HEK293 (cell line): ENCODE data around the gene LAYN.

Experiments
- CTCF ChIA-PET: fragments of 350-600 bp; formaldehyde crosslinking; extraction: SDS; loops from one replicate; lab custom pipeline; 2021; ENCODE audit warnings: antibody characterized with exemption; lab: Yijun Ruan, JAX
- POLR2A ChIA-PET: fragments of 300-600 bp; formaldehyde crosslinking; extraction: SDS; loops from one replicate; lab custom pipeline; 2020; ENCODE audit warnings: antibody characterized with exemption, inconsistent platforms; lab: Yijun Ruan, JAX
- H3K27ac ChIP-seq: fragments of 200-500 bp; sonication (Bioruptor generic); 2 replicates; pipeline ENCODE4 v1.5.1; 2014; ENCODE audit warnings: low read depth, low read length, control low read depth, inconsistent platforms; ENCODE audit errors: extremely low read depth
- H3K36me3 ChIP-seq, 2 experiments: fragments of 200-500 bp in 1 of 2; sonication (Bioruptor generic) in 1 of 2; 1 replicate in 1 of 2; 2 replicates in 1 of 2; pipeline ENCODE4 v1.5.1; 2014 to 2017; ENCODE audit warnings: inconsistent platforms in 2 of 2, low read length in 2 of 2; ENCODE audit not compliant: control insufficient read depth in 2 of 2, insufficient read depth in 1 of 2
- H3K4me1 ChIP-seq: fragments of 200-500 bp; sonication (Bioruptor generic); 2 replicates; pipeline ENCODE4 v1.5.1; 2014; ENCODE audit warnings: mild to moderate bottlenecking, low read length, inconsistent platforms; ENCODE audit not compliant: control insufficient read depth, insufficient read depth
- H3K4me3 ChIP-seq: 2 replicates; pipeline ENCODE4 v1.5.1; 2011; ENCODE audit warnings: low read depth, mild to moderate bottlenecking, control low read depth, low read length, moderate library complexity
- H3K9me3 ChIP-seq: fragments of 200-500 bp; sonication (Bioruptor generic); 2 replicates; pipeline ENCODE4 v1.5.1; 2014; ENCODE audit warnings: low read depth, low read length, inconsistent platforms; ENCODE audit not compliant: control insufficient read depth, insufficient read depth
- BCL6B ChIP-seq: fragments of 450-650 bp; formaldehyde crosslinking; IDR thresholded peaks from 2 replicates; pipeline ENCODE4 v1.5.1; 2017; ENCODE audit warnings: missing biosample characterization, missing genetic modification characterization
- KLF16 ChIP-seq: fragments of 450-650 bp; formaldehyde crosslinking; IDR thresholded peaks from 2 replicates; pipeline ENCODE4 v1.5.1; 2017; ENCODE audit warnings: missing biosample characterization, missing genetic modification characterization
- PRDM2 ChIP-seq: fragments of 450-650 bp; formaldehyde crosslinking; IDR thresholded peaks from 2 replicates; pipeline ENCODE4 v1.5.1; 2016; ENCODE audit warnings: missing biosample characterization, missing genetic modification characterization, borderline replicate concordance
- YY2 ChIP-seq: fragments of 450-650 bp; formaldehyde crosslinking; IDR thresholded peaks from 2 replicates; pipeline ENCODE4 v1.5.1; 2016; ENCODE audit warnings: missing biosample characterization, missing genetic modification characterization
- ZBTB6 ChIP-seq: fragments of 450-650 bp; formaldehyde crosslinking; IDR thresholded peaks from 2 replicates; pipeline ENCODE4 v1.5.1; 2017; ENCODE audit warnings: missing biosample characterization, missing genetic modification characterization
- ZBTB8A ChIP-seq: fragments of 450-650 bp; formaldehyde crosslinking; IDR thresholded peaks from 2 replicates; pipeline ENCODE4 v1.5.1; 2016; ENCODE audit warnings: missing biosample characterization, missing genetic modification characterization
- ZEB2 ChIP-seq: fragments of 450-650 bp; formaldehyde crosslinking; IDR thresholded peaks from 2 replicates; pipeline ENCODE4 v1.5.1; 2016; ENCODE audit warnings: missing biosample characterization, missing genetic modification characterization
- ZFP3 ChIP-seq: fragments of 450-650 bp; formaldehyde crosslinking; IDR thresholded peaks from 2 replicates; pipeline ENCODE4 v1.5.1; 2016; ENCODE audit warnings: low read depth, missing biosample characterization, missing genetic modification characterization
- ZNF133 ChIP-seq: fragments of 450-650 bp; formaldehyde crosslinking; IDR thresholded peaks from 2 replicates; pipeline ENCODE4 v1.5.1; 2016; ENCODE audit warnings: missing biosample characterization, missing genetic modification characterization
- ZNF239 ChIP-seq: fragments of 450-650 bp; formaldehyde crosslinking; IDR thresholded peaks from 2 replicates; pipeline ENCODE4 v1.5.1; 2016; ENCODE audit warnings: missing biosample characterization, missing genetic modification characterization
- ZNF274 ChIP-seq, 2 experiments: fragments of 200-500 bp in 1 of 2; fragments of 450-650 bp in 1 of 2; sonication (Bioruptor generic) in 1 of 2; formaldehyde crosslinking in 1 of 2; IDR thresholded peaks; 2 replicates each; pipeline versions ENCODE4 v1.5.1 to v1.6.1; 2014 to 2016; ENCODE audit warnings: borderline replicate concordance in 1 of 2, inconsistent platforms in 1 of 2, low read length in 1 of 2, missing biosample characterization in 1 of 2, missing genetic modification characterization in 1 of 2
- ZNF311 ChIP-seq: fragments of 450-650 bp; formaldehyde crosslinking; IDR thresholded peaks from 2 replicates; pipeline ENCODE4 v1.5.1; 2017; ENCODE audit warnings: missing biosample characterization, missing genetic modification characterization, borderline replicate concordance
- ZNF354C ChIP-seq: fragments of 450-650 bp; formaldehyde crosslinking; IDR thresholded peaks from 2 replicates; pipeline ENCODE4 v1.5.1; 2016; ENCODE audit warnings: missing biosample characterization, missing genetic modification characterization, low read depth, borderline replicate concordance
- ZNF394 ChIP-seq: fragments of 450-650 bp; formaldehyde crosslinking; IDR thresholded peaks from 2 replicates; pipeline ENCODE4 v1.5.1; 2016; ENCODE audit warnings: missing biosample characterization, missing genetic modification characterization, mild to moderate bottlenecking, moderate library complexity, borderline replicate concordance
- ZNF416 ChIP-seq: fragments of 450-650 bp; formaldehyde crosslinking; IDR thresholded peaks from 2 replicates; pipeline ENCODE4 v1.5.1; 2016; ENCODE audit warnings: missing biosample characterization, missing genetic modification characterization
- ZNF488 ChIP-seq: fragments of 450-650 bp; formaldehyde crosslinking; IDR thresholded peaks from 2 replicates; pipeline ENCODE4 v1.5.1; 2016; ENCODE audit warnings: missing biosample characterization, missing genetic modification characterization
- ZNF514 ChIP-seq: fragments of 450-650 bp; formaldehyde crosslinking; IDR thresholded peaks from 2 replicates; pipeline ENCODE4 v1.5.1; 2016; ENCODE audit warnings: missing biosample characterization, missing genetic modification characterization
- ZNF560 ChIP-seq: fragments of 450-650 bp; formaldehyde crosslinking; IDR thresholded peaks from 2 replicates; pipeline ENCODE4 v1.5.1; 2017; ENCODE audit warnings: missing biosample characterization, missing genetic modification characterization, borderline replicate concordance
- ZNF707 ChIP-seq: fragments of 450-650 bp; formaldehyde crosslinking; IDR thresholded peaks from 2 replicates; pipeline ENCODE4 v1.5.1; 2016; ENCODE audit warnings: missing biosample characterization, missing genetic modification characterization
- ZNF785 ChIP-seq: fragments of 450-650 bp; formaldehyde crosslinking; IDR thresholded peaks from 2 replicates; pipeline ENCODE4 v1.5.1; 2016; ENCODE audit warnings: missing biosample characterization, missing genetic modification characterization
- ZNF791 ChIP-seq: fragments of 450-650 bp; formaldehyde crosslinking; IDR thresholded peaks from 2 replicates; pipeline ENCODE4 v1.5.1; 2016; ENCODE audit warnings: missing biosample characterization, missing genetic modification characterization
- ZSCAN23 ChIP-seq: fragments of 450-650 bp; formaldehyde crosslinking; IDR thresholded peaks from 2 replicates; pipeline ENCODE4 v1.5.1; 2016; ENCODE audit warnings: missing biosample characterization, missing genetic modification characterization
- ZSCAN5A ChIP-seq: fragments of 450-650 bp; formaldehyde crosslinking; IDR thresholded peaks from 2 replicates; pipeline ENCODE4 v1.5.1; 2016; ENCODE audit warnings: missing biosample characterization, missing genetic modification characterization
- ZXDB ChIP-seq: fragments of 450-650 bp; formaldehyde crosslinking; IDR thresholded peaks from 2 replicates; pipeline ENCODE4 v1.5.1; 2016; ENCODE audit warnings: missing biosample characterization, missing genetic modification characterization

The LAYN gene

GRCh38 chr11:111566324-111566723 lies 25.8 kb downstream of the LAYN start:
- peaks cover 0 to 12% of the 10 kb centered on the region in 2 experiments; a peak in 1 of 3 replicates for H3K36me3 ChIP-seq
- H3K4me3 ChIP-seq, result no peak overlapping the region
- no peaks in the 10 kb centered on the region for H3K4me1 ChIP-seq
- TF ChIP-seq ZBTB8A (tag by site-specific recombination) (no peak), YY2 (tag by site-specific recombination) (no peak), ZNF133 (no peak), ZNF354C (tag by site-specific recombination) (no peak), ZNF311 (tag by site-specific recombination) (no peak), ZNF560 (tag by site-specific recombination) (no peak), ZNF394 (no peak), ZNF785 (tag by site-specific recombination) (no peak), ZXDB (no peak), ZNF274 (IDR thresholded peaks at IDR 0.05; ENCODE audit: low read length) (no peak), ZNF274 (tag by site-specific recombination; IDR thresholded peaks at IDR 0.05; ENCODE audit: borderline replicate concordance) (no peak), ZNF791 (tag by site-specific recombination) (no peak), ZNF707 (no peak), ZSCAN23 (no peak), ZBTB6 (tag by site-specific recombination) (no peak), ZSCAN5A (tag by site-specific recombination) (no peak), ZNF514 (tag by site-specific recombination) (no peak), ZNF239 (tag by site-specific recombination) (no peak)
- POLR2A ChIA-PET, result interaction anchor here (0.6 kb wide), 1 partner anchor 190 kb away, joined by 3 read pairs; no protein-coding TSS in a partner anchor
- no peak overlapping the region for H3K27ac ChIP-seq
- CTCF ChIA-PET, result interaction anchor here (0.6 to 2.0 kb wide), 16 partner anchors 11 to 970 kb away, joined by 3 to 21 read pairs (median 4); no protein-coding TSS in a partner anchor
- H3K9me3 ChIP-seq, result no peaks in the 10 kb centered on the region

- POLR2A ChIA-PET, result no interaction called here
- Histone ChIP-seq H3K9me3 (no peaks in the 10 kb centered on the region), H3K4me1 (no peaks in the 10 kb centered on the region), H3K4me3 (no peak overlapping the region), H3K36me3 (no peaks in the 10 kb centered on the region), H3K27ac (no peak overlapping the region)
- CTCF ChIA-PET, result interaction anchor here (0.7 kb wide), 1 partner anchor 309 kb away, joined by 3 read pairs; no protein-coding TSS in a partner anchor
- TF ChIP-seq ZBTB6 (tag by site-specific recombination) (no peak), ZNF416 (tag by site-specific recombination) (no peak), KLF16 (no peak), PRDM2 (tag by site-specific recombination) (no peak), ZFP3 (no peak), BCL6B (tag by site-specific recombination) (no peak), ZNF488 (tag by site-specific recombination) (no peak), ZEB2 (tag by site-specific recombination) (no peak)
Observed at GRCh38 chr11:111569476-111569875, 29.0 kb downstream of the LAYN start.
